GM21390 (cell line): ENCODE data around the gene PARPBP.
"Not testable (repeated sequence)": the region's sequence is repeated elsewhere in the genome, so short reads cannot be mapped to it uniquely, and the experiment has no call there.

Source experiments
- ATAC-seq: cut with Tn5 transposase; IDR thresholded peaks from one replicate; pipeline ENCODE4 v1.9.1; 2021; ENCODE audit not compliant: unreplicated experiment

Gene PARPBP

GRCh38 chr12:102144221-102144620 lies 24.2 kb downstream of the PARPBP start:
- ATAC-seq, result no peak

GRCh38 chr12:102147062-102147587 lies 27.1 kb downstream of the PARPBP start:
- not testable (repeated sequence) for ATAC-seq

GRCh38 chr12:102155206-102155605 lies 35.2 kb downstream of the PARPBP start:
- ATAC-seq, result not testable (repeated sequence)

GRCh38 chr12:102163383-102163782 lies 43.4 kb downstream of the PARPBP start:
- no peak for ATAC-seq

- peak; percentile 67 for ATAC-seq
Measured at GRCh38 chr12:102167821-102168604, 48.0 kb downstream of the PARPBP start.

GRCh38 chr12:102169922-102170621 lies 50.1 kb downstream of the PARPBP start:
- ATAC-seq, result no peak

- no peak for ATAC-seq
Measured at GRCh38 chr12:102171951-102172350, 52.0 kb downstream of the PARPBP start.

GRCh38 chr12:102172436-102172835 lies 52.5 kb downstream of the PARPBP start:
- ATAC-seq, result no peak

GRCh38 chr12:102174117-102174516 lies 54.1 kb downstream of the PARPBP start:
- no peak for ATAC-seq

- no peak for ATAC-seq
Measured at GRCh38 chr12:102174761-102175160, 54.8 kb downstream of the PARPBP start.

- no peak for ATAC-seq
Measured at GRCh38 chr12:102182635-102183034, 62.7 kb downstream of the PARPBP start.

GRCh38 chr12:102195826-102196225 lies 75.8 kb downstream of the PARPBP start:
- no peak for ATAC-seq

- peak; percentile 92 for ATAC-seq
Measured at GRCh38 chr12:102197789-102198188, 77.8 kb downstream of the PARPBP start, which contains the start of gene PMCH. PMCH (minus strand) TSS chr12:102197833; CDS start chr12:102197770, 63 bp downstream.

GRCh38 chr12:102201436-102202061 lies 81.6 kb downstream of the PARPBP start:
- no peak for ATAC-seq

GRCh38 chr12:102202556-102202955 lies 82.6 kb downstream of the PARPBP start:
- ATAC-seq, result no peak

- no peak for ATAC-seq
Measured at GRCh38 chr12:102204025-102204424, 84.0 kb downstream of the PARPBP start.

GRCh38 chr12:102215992-102216691 lies 96.2 kb downstream of the PARPBP start:
- ATAC-seq, result no peak

GRCh38 chr12:102220736-102221135 lies 100.8 kb downstream of the PARPBP start:
- ATAC-seq, result no peak

GRCh38 chr12:102227954-102228353 lies 108.0 kb downstream of the PARPBP start:
- no peak for ATAC-seq

- ATAC-seq, result no peak
Measured at GRCh38 chr12:102232036-102232435, 112.1 kb downstream of the PARPBP start.

GRCh38 chr12:102232446-102232845 lies 112.5 kb downstream of the PARPBP start:
- ATAC-seq, result no peak
